ENCODE data around the gene SLC25A17.
"Not testable (repeated sequence)": the region's sequence is repeated elsewhere in the genome, so short reads cannot be mapped to it uniquely, and the experiment has no call there.

The SLC25A17 gene

DNA sequence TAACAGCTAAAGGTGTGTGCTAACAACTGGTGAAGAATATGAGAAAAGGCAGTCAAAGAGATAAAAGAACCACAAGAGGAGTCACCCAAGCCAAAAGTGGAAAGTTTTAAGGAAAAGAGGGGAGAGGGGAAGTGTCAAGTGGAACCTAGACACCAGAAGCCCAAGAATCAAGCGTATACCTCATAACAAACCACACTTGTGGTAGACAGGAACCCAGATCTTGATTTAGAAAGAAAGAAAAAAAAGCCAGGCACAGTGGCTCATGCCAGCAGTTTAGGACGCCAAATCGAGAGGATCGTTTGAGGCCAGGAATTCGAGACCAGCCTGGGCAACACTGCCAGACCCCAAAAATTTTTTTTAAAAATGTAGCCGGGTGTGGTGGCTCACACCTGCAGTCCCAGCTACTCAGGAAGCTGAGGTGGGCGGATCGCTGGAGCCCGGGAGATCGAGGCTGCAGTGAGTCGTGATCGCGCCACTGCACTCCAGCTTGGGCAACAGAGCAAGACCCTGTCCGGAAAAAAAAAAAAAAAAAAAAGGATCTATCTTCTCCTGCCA, 877 bp downstream of the SLC25A17 start:
- no peak for DNase-seq

DNA sequence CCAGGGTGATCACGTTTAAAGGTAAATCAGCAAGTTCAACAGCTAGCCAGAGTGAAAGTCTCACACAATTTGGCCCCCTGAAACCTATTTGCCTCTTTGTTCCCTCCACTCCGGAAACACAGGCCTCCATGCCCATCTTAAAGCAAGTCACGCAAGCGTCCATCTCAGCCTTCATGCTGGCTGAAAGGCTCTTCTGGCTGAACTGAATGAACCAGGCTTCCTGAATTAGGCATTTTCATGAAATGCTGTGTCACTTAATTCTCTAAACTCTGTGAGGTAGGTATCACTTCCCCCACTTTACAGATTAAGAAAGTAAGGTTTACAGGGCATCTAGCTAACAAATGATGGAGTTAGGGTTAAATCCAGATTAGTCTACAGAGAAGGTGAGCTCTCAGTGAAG, 1.4 kb downstream of the SLC25A17 start:
- no peak for DNase-seq

DNA sequence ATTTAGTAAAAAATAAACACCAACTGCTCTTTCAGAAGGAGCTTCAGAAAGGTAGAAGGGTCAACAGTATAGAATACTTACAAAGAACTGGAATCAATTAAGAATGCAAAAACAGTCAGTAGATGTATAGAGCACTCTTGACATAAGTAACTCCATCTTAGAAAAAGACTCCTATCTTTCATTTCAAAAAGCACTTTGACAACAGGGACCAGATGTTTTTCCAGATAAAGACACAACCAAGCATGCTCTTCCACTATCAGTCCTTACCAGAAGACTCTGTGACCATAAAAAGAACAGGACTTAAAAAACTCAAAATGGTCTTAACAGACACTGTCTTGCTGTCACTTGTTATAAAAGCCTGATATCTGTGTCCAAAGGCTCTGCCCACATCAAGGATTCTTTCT, 5.2 kb downstream of the SLC25A17 start:
- no peak for DNase-seq

DNA sequence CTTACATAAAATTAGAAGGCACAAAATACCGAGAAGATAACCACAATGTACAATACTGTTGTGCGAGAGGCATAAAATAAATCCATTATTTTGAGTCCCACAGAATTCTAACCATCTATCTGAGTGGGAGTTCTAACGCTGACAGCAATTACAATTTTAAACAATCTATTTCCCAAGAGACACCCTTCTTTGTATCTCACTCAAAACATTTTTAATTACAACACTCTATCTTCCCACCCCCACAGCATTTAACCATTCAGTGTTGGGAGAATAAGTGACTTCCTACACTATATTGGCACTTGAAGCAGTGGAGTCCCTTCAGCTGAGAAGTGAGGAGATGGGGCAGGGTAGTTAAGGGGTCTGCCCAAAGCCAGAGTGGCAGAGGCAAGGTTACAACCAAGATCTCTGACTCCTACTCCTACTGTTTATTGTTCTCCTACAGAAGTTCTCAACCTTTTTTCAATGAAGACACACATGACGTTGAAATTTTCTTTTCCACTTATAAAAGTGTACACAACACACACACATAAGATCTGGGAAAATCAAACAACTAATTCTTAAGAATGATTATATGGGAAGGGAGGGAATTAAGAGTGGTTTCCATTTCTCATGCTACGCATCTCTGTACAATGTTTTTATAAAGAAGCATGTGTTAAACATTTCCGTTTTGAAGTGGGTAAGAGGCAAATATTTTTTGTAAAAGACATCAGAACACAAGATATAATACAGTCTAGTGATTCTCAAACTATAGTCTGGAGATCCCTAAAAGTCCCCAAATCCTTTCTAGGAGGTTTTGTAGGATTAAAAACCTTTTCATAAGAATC, 10.9 kb downstream of the SLC25A17 start:
- no peak for DNase-seq

DNA sequence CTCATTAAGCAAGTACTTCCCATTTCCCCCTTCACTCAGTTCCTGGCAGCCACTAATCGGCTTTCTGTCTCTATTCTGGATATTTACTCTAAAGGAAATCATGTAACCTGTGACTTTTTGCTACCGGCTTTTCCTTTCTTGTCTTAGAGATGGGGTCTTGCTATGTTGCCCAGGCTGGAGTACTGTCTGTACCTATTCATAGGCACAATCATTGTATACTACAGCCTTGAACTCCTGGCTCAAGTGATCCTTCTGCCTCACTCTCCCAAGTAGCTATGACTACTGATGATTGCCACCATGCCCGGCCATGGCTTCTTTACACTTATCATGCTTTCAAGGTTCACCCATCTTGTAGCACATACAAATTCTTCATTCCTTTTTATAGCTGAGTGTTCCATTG, 12.4 kb downstream of the SLC25A17 start:
- no peak for DNase-seq

DNA sequence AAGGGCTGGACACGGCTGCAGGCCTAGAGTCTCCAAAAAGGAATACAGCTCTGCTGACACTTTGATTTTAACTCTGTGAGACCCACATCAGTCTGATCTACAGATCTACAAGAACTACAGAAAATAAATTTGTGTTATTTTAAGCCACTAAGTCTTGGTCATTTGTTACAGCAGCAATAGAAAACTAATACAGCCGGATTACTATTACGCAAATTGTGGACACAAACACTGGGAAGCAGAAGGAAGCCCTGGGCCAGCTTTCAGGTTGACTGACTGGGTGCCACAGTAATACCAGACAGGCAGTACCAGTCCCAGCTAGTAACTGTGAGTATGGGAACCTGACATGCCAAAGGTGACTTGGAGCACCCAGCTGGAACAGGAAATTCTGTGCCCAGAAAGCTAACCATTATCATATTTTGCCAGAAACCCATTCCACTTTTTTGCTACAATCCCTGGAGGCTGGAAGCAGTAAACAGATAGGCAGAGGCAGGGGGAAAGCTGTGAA, 13.4 kb downstream of the SLC25A17 start:
- no peak for DNase-seq

DNA sequence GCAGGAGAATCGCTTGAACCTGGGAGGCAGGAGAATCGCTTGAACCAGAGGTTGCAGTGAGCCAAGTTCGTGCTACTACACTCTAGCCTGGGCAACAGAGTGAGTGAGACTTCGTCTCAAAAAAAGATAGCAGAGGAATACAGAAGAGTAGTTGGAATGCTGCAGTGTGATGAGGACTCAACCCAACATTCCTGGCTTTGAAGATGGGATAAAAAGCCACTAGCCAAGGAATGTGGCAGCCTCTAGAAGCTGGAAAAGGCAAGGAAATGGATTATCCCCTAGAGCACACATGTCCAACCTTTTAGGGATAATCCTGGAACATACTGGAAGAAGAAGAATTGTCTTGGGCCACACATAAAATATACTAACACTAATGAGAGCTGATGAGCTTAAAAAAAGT, 13.9 kb downstream of the SLC25A17 start:
- DNase-seq: no peak

DNA sequence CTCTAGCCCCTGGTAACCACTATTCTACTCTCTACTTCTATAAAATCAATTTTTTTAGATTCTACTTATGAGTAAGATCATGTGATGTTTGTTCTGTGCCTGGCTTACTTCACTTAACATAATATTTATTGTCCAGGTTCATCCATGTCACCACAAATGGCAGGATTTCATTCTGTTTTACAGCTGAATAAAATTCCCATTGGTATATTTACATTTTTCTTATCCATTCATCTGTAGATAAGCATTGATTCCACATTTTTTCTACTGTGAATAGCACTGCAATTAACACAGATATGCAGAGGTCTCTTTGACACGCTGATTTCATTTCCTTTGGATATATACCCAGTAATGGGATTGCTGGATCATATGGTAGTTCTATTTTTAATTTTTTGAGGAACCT, 15.8 kb downstream of the SLC25A17 start:
- DNase-seq: no peak

DNA sequence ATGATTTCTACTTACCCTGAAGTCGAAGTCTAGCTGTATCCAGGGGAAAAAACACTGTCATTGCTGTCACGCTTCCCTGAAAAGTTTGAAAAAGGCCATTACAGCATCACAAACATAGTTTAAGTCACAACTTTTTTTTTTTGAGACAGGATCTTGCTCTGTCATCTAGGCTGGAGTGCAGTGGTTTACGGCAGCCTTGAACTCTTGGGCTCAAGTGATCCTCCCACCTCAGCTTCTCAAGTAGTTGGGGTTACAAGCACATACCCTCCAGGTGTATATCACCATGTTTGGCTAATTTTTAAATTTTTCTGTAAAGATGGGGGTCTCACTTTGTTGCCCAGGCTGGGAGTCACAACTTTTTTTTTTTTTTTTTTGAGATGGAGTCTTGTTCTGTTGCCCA, 20.1 kb downstream of the SLC25A17 start:
- DNase-seq: no peak

DNA sequence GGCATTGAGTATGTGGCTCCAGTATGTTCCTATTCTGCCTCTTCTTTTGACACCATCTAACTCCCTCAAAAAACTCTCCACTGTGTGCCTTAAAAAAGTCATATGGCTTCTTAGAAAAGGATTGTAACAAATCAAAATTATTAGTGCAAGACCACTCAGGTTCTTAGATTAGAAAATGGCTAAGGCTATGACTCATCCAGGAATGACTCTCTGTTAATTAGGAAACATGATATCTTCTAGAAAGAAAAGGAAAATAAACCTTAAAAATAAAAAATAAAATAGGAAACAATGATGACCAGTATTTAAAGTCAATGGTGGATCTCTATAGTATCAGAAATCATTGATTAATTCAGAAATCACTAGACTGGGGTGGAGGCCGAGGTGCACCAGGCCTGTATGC, 21.7 kb downstream of the SLC25A17 start:
- no peak for DNase-seq

DNA sequence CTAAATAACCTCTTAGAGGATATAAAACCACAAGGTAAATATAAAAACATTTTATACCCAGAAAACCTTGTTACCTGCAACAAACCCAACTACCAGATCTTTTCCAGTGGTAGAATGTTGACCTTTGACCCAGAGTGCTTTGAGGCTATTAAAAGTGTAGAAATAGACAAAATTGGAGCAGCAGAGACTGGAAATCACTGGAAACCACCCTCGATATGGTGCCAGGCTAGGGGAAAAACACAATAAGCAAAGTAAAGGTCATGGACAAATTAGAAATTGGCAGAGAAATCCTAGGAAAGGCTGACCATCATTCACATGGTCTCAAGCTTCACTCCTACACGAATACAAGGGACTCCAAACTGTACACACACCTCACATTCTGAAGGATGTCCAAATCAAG, 26.7 kb downstream of the SLC25A17 start:
- no peak for DNase-seq

DNA sequence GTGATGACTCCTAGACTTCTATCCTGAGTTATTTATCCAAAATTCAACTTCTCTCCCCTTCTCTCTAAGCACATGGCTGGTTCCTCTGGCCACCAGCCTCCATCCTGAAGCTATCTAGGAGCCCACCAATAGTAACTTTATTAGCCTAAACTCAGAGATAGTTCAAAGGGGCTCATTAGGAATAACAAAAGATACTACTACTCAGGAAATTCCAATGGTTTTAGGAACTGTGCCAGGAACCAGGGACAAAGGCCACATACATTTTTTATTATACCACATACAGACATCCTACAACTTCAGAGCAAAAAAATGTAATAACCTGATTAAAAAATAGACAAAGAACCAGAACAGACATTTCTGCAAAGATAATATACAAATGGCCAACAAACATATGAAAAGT, 27.9 kb downstream of the SLC25A17 start:
- DNase-seq: no peak

DNA sequence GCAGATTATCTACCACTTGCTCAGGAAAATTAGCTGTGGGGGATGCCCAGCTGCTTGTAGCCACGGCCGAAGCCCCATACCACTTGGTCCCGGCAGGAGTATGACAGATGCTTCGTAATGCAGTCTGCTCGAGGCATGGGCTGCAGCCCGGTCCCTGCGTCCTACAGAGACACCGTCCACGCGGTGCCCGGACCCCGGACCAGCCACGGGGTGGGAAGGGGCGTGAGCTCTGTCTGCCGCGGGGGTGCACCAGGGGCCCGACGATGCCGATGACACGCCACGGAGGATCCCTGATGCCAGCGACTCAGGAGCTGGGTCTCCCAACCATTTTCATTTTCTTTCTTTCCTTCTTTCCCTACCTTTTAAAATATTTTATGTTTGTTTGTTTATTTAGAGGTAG, 30.0 kb downstream of the SLC25A17 start:
- DNase-seq: no peak

DNA sequence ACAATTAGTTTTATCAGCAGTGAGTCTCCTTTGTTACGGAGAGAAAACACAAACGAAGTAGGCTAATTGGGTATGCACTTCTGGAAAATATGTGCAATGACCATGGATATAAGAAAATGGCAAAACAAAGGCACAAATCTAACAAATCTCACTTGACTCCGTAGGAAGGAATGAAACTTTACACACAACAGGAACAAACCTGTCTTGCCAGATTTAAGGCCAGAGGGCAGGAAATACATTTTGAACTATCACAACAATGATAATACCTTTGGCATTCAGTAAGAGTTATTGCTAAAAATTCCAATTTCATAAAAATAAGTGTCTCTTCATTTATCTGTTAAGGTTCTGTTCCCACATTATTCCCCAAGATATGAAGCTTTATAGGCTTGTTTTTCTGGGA, 36.6 kb downstream of the SLC25A17 start:
- no peak for DNase-seq

DNA sequence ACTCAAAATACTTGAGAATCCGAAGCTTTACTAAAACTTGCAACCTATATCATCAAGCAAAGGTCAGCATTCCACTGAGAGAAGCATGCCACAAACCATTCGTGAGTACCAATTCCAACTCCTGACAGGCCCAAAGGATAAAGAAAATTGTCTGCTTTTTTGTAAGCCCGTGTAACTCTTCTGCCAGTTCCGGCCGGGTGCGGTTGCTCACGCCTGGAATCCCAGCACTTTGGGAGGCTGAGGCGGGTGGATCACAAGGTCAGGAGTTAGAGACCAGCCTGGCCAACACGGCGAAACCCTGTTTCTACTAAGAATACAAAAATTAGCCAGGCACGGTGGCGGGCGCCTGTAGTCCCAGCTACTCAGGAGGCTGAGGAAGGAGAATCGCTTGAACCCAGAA, 37.4 kb downstream of the SLC25A17 start:
- not testable (repeated sequence) for DNase-seq

DNA sequence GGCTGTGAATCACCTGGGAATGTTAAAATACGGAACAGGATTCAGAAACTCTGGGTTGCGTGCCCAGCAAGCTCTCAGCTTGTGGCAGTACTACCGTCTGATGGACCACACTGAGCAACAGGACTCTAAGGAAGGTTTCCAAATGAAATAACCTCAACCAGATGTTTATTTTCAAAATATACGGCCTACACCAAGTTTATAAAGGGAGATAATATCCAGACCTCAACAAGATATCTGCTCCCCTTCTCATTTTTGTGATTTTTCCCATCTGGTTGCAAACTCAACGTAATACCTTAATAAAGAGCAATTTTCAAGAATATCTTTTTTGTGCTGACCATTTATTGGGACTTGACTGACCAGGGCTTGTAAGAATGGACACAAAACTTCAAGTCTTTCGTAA, 49.4 kb downstream of the SLC25A17 start:
- DNase-seq: no peak

DNA sequence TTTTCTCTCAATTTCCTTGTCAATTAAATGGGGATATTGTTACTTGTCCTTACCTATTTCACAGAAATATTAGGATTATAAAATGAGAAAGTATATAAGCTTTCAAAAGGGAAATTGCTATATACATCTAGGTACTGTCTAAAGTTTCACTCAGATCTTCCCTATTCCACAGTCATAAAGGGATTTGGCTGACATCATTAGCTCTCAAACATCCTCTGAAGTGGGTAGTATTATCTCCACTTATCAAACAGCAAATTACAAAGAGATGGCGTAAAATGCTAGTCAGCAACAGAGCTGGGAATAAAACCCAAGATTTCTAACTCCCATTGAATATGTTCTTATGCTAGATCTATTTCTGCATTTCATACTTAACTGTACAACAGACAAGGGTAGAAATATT, 50.9 kb downstream of the SLC25A17 start:
- DNase-seq: no peak

DNA sequence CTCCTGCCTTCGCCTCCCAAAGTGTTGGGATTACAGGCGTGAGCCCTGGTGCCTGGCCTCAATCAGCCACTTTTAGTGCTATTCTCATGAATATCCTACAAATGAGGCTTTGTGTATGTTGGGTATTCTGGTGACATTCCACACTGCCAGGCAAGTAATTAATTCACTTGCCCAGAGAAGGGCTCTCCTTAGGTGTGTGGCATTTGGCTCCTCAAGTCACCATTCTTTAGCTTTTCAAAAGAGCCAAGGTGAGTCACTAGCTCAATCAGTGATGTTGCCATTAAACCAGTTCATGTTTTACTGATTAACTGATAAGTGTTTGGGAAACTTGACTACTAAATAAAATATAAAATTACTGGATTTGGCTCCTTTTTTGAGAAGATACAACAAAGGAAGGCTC, 52.2 kb downstream of the SLC25A17 start:
- DNase-seq: no peak

DNA sequence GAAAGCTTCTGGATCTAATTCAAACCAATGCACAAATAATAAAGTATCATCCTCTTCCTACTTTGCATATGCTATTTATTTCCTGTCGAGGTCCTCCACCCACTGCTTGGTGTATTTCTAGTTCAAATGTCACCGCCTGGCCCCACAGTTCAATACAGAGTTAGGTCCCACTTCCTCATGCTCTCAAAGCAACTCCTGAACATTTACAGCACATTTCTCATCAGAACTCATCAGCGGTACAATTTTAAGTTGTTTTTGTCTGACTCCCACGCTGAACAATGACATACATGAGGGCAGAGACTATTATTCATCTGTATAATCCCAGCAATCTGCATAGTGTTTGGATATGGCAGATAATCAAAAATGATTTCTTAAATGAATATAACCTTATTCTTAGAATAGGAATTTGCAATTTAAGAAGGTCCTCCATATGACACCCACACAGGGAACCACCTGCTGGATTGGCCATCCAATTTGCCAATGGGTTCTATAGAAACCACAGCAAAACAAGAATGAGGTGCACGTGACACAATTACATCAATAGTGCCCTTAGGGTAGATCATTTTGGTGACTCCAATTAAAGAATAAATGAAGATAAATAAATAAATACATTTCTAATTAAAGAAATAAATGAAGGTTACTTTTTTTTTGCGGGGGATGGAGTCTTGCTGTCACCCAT, 54.2 kb downstream of the SLC25A17 start:
- no peak for DNase-seq

DNA sequence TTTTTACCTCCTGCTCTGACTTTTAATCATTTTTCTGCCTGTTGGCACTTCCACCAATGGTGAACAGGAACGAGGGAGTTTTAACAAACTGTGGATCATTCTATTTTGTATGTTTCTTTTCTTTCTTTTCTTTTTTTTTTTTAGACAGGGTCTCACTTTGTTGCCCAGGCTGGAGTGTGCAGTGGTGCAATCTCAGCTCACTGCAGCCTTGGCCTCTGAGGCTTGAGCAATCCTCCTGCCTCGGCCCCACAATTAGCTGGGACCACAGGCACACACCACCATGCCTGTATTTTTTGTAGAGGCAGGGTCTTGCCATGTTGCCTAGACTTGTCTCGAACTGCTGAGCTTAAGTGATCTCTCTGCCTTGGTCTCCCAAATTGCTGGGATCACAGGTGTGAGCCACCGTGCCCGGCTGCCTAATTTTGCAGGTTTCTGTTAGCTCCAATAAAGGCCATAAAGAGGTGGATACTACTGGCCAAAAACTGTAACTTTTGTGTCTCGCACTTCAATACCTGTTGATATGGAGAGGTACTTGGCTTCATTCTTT, 59.8 kb downstream of the SLC25A17 start:
- DNase-seq: no peak

DNA sequence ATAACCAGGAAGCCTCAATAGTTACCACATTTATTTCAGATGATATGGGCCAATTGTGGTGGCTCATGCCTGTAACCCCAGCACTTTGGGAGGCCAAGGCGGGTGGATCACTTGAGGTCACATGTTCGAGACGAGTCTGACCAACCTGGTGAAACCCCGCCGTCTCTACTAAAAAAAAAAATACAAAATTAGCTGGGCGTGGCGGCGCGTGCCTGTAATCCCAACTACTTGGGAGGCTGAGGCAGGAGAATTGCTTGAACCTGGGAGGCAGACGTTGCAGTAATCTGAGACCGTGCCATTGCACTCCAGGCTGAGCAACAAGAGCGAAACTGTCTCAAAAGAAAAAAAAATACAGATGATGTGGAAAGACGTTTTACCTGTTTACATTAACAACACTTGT, 60.3 kb downstream of the SLC25A17 start:
- DNase-seq: not testable (repeated sequence)

DNA sequence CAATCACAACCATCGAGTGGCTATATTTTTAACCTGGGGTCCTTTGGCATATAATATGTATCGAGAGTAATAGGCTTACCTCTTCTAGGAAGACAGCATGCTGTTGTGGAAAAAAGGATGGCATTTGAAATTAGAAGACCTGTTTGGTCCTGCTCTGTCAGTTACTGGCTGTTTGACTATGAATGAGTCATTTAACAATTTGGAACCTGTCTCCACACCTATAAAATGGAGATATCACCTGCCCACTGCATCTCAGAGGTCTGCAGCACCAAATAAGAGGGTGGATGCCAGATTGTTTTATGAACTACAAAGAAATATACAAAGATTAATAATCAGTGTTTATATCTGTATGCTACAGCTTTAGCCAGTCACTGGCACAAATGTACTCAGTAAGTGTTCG, 60.8 kb downstream of the SLC25A17 start:
- no peak for DNase-seq

DNA sequence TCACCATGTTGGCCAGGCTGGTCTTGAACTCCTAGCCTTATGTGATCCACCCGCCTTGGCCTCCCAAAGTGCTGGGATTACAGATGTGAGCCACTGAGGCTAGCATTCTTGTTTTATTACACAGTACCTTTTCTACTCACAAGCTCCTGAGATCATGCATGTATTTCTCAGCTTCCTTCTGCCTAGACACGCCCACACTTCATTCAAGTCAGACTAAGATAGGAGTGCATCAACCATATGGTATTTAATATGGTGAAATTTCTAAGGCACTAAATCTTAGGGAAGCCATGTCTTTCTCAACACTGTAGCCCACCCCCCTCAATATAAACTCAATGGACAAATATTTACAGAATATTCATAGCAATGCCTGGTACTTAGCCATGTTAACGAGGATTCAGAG, 62.1 kb downstream of the SLC25A17 start:
- DNase-seq: no peak

DNA sequence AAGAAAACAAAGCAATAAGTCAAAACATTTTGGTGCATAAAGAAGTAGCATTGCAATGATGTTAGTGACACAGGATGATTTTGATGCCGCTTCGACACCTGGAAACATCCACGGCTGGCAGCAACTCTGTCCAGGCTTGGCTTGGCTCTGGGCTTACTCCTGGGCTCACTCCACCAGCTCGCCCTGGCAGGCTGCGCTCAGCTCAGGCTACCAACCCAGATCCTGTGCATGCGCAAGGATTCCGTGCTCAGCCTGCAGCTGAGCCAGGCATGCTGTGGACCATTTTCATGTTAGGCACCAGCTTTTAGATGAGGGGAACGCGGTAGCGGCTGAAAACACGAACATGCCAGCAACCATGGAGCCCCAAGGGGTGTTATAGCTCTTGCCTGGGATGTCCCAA, 66.0 kb downstream of the SLC25A17 start:
- no peak for DNase-seq
